BE2C (cell line): ENCODE data around the gene STX19.
"Not testable (repeated sequence)": the region's sequence is repeated elsewhere in the genome, so short reads cannot be mapped to it uniquely, and the experiment has no call there.

Experiments
- DNase-seq: peaks from one replicate; pipeline ENCODE4 v3.0.0-alpha.2; 2020
- H3K27me3 ChIP-seq: fragments of 250-450 bp; sonication (Bioruptor Pico); 2 replicates; pipeline ENCODE4 v1.5.1; 2020; ENCODE audit warnings: mild to moderate bottlenecking
- H3K36me3 ChIP-seq: fragments of 250-450 bp; sonication (Bioruptor Pico); 2 replicates; pipeline ENCODE4 v1.5.1; 2020; ENCODE audit warnings: mild to moderate bottlenecking
- H3K4me1 ChIP-seq: fragments of 250-450 bp; sonication (Bioruptor Pico); 2 replicates; pipeline ENCODE4 v1.5.1; 2020
- H3K4me3 ChIP-seq: 2 replicates; pipeline ENCODE4 v1.5.1; 2011; ENCODE audit warnings: low read depth, low read length
- H3K9me3 ChIP-seq: fragments of 250-450 bp; sonication (Bioruptor Pico); 2 replicates; pipeline ENCODE4 v1.5.1; 2020
- CTCF ChIP-seq: IDR thresholded peaks from 2 replicates; pipeline ENCODE4 v1.5.1; 2012; ENCODE audit warnings: mild to moderate bottlenecking, low read depth, low read length

Gene STX19

GRCh38 chr3:94062513-94063404 is 34.4 kb upstream of the STX19 start, which contains the start of the genes DHFR2 and NSUN3:
DHFR2 (minus strand) TSS chr3:94062916; CDS start chr3:94061511, 1,405 bp downstream.
NSUN3 (plus strand) TSS chr3:94063061; CDS start chr3:94063127, 66 bp downstream.
- H3K4me3 ChIP-seq, result peak within 1 kb of the TSS; percentile 81
- peaks cover 6% of the 10 kb centered on the region; the same call in 1 of the 2 replicates for H3K36me3 ChIP-seq
- no peaks in the 10 kb centered on the region for H3K9me3 ChIP-seq
- no peak for TF ChIP-seq CTCF
- peaks cover 3% of the 10 kb centered on the region; the same call in 1 of the 2 replicates for H3K4me1 ChIP-seq
- no peaks in the 10 kb centered on the region for H3K27me3 ChIP-seq
- DNase-seq, result peak; percentile 96

- TF ChIP-seq CTCF, result no peak
- no peaks in the 10 kb centered on the region for H3K9me3 ChIP-seq
- peaks cover 3% of the 10 kb centered on the region; the same call in 1 of the 2 replicates for H3K4me1 ChIP-seq
These were observed 32.9 kb upstream of the STX19 start for GRCh38 chr3:94061297-94061696.

GRCh38 chr3:94050546-94050945 is 22.1 kb upstream of the STX19 start:
- Histone ChIP-seq H3K27me3 (no peaks in the 10 kb centered on the region), H3K4me1 (peaks cover 4% of the 10 kb centered on the region; the same call in 1 of the 2 replicates), H3K9me3 (no peaks in the 10 kb centered on the region), H3K36me3 (no peaks in the 10 kb centered on the region), H3K4me3 (no peak overlapping the region)
- DNase-seq, result no peak
- TF ChIP-seq CTCF, result no peak

More at GRCh38 chr3:94061297-94061696, 32.9 kb upstream of the STX19 start:
- Histone ChIP-seq H3K36me3 (peaks cover 6% of the 10 kb centered on the region; the same call in 1 of the 2 replicates), H3K4me3 (no peak overlapping the region), H3K27me3 (no peaks in the 10 kb centered on the region)
- no peak for DNase-seq

- Histone ChIP-seq H3K27me3 (no peaks in the 10 kb centered on the region), H3K36me3 (no peaks in the 10 kb centered on the region), H3K9me3 (no peaks in the 10 kb centered on the region), H3K4me3 (no peak overlapping the region), H3K4me1 (peaks cover 4% of the 10 kb centered on the region; the same call in 1 of the 2 replicates)
- no peak for DNase-seq
- TF ChIP-seq CTCF, result no peak
These were observed 20.9 kb upstream of the STX19 start for GRCh38 chr3:94049267-94049666.

- H3K27me3 ChIP-seq, result no peaks in the 10 kb centered on the region
These were observed 18.1 kb upstream of the STX19 start for GRCh38 chr3:94046533-94046932.

GRCh38 chr3:94044100-94044936 is 15.9 kb upstream of the STX19 start:
- not testable (repeated sequence) for H3K9me3 ChIP-seq, DNase-seq, H3K4me3 ChIP-seq, H3K27me3 ChIP-seq, H3K4me1 ChIP-seq, H3K36me3 ChIP-seq

More at GRCh38 chr3:94046533-94046932, 18.1 kb upstream of the STX19 start:
- Histone ChIP-seq H3K36me3 (no peaks in the 10 kb centered on the region), H3K9me3 (no peaks in the 10 kb centered on the region), H3K4me1 (peaks cover 4% of the 10 kb centered on the region; the same call in 1 of the 2 replicates), H3K4me3 (no peak overlapping the region)
- no peak for DNase-seq
- no peak for TF ChIP-seq CTCF
